H9 (cell line): ENCODE measurements around the gene TNPO3. TPM values are rescaled to one million over a fixed set of nuclear protein-coding genes. Genes with fewer than 3 reads are reported as not detected.

ENCODE experiments used
- DNase-seq: peaks from one replicate; pipeline ENCODE4 v3.0.0-alpha.2; 2017
- H2AFZ ChIP-seq: one replicate; pipeline ENCODE4 v1.6.1; 2013; ENCODE audit warnings: mild to moderate bottlenecking, low read length, control low read depth, moderate library complexity
- H2AK5ac ChIP-seq: 2 replicates; pipeline ENCODE4 v1.6.1; 2013; ENCODE audit warnings: low read length, control low read depth, mixed read lengths; ENCODE audit not compliant: insufficient read length
- H2BK120ac ChIP-seq: one replicate; pipeline ENCODE4 v1.6.1; 2013; ENCODE audit warnings: low read depth, mild to moderate bottlenecking, low read length, control low read depth, inconsistent platforms; ENCODE audit not compliant: poor library complexity, severe bottlenecking
- H2BK12ac ChIP-seq: 2 replicates; pipeline ENCODE4 v1.6.1; 2013; ENCODE audit warnings: low read length, control low read depth, mixed read lengths, low read depth; ENCODE audit not compliant: insufficient read length
- H2BK15ac ChIP-seq: 2 replicates; pipeline ENCODE4 v1.6.1; 2013; ENCODE audit warnings: low read depth, low read length, control low read depth
- H2BK20ac ChIP-seq: one replicate; pipeline ENCODE4 v1.6.1; 2013; ENCODE audit warnings: low read depth, mild to moderate bottlenecking, low read length, control low read depth, inconsistent platforms; ENCODE audit not compliant: poor library complexity, severe bottlenecking
- H2BK5ac ChIP-seq: 2 replicates; pipeline ENCODE4 v1.6.1; 2013; ENCODE audit warnings: low read length, control low read depth, mixed read lengths; ENCODE audit not compliant: insufficient read length
- H3K14ac ChIP-seq: 2 replicates; pipeline ENCODE4 v1.6.1; 2013; ENCODE audit warnings: low read length, control low read depth; ENCODE audit not compliant: insufficient read depth
- H3K18ac ChIP-seq: 2 replicates; pipeline ENCODE4 v1.6.1; 2013; ENCODE audit warnings: low read depth, mild to moderate bottlenecking, mixed read lengths, low read length, control low read depth; ENCODE audit not compliant: insufficient read length
- H3K23ac ChIP-seq: 2 replicates; pipeline ENCODE4 v1.6.1; 2013; ENCODE audit warnings: low read length, control low read depth, mixed read lengths, low read depth; ENCODE audit not compliant: insufficient read length
- H3K23me2 ChIP-seq: 2 replicates; pipeline ENCODE4 v1.6.1; 2013; ENCODE audit warnings: low read depth, mild to moderate bottlenecking, mixed read lengths, low read length, control low read depth; ENCODE audit not compliant: insufficient read length, poor library complexity, severe bottlenecking
- H3K27ac ChIP-seq: 2 replicates; pipeline ENCODE4 v1.5.1; 2013; ENCODE audit warnings: low read length, control low read depth, mixed read lengths, low read depth; ENCODE audit not compliant: insufficient read length
- H3K27me3 ChIP-seq: 2 replicates; pipeline ENCODE4 v1.6.1; 2013; ENCODE audit warnings: low read length, control low read depth, inconsistent platforms; ENCODE audit not compliant: insufficient read depth
- H3K4ac ChIP-seq: 2 replicates; pipeline ENCODE4 v1.6.1; 2013; ENCODE audit warnings: low read depth, mild to moderate bottlenecking, control low read depth, inconsistent platforms, low read length, moderate library complexity
- H3K4me1 ChIP-seq: 2 replicates; pipeline ENCODE4 v1.6.1; 2013; ENCODE audit warnings: low read length, control low read depth, inconsistent platforms; ENCODE audit not compliant: insufficient read depth
- H3K4me2 ChIP-seq: 2 replicates; pipeline ENCODE4 v1.6.1; 2013; ENCODE audit warnings: low read length, control low read depth, mixed read lengths; ENCODE audit not compliant: insufficient read length, insufficient read depth
- H3K56ac ChIP-seq: 2 replicates; pipeline ENCODE4 v1.6.1; 2013; ENCODE audit warnings: low read depth, mild to moderate bottlenecking, mixed read lengths, low read length, control low read depth; ENCODE audit not compliant: insufficient read length
- H3K79me1 ChIP-seq: 2 replicates; pipeline ENCODE4 v1.6.1; 2013; ENCODE audit warnings: low read depth, mild to moderate bottlenecking, moderate library complexity, low read length, control low read depth, inconsistent platforms; ENCODE audit not compliant: insufficient read depth, poor library complexity, severe bottlenecking
- H3K79me2 ChIP-seq: 2 replicates; pipeline ENCODE4 v1.6.1; 2013; ENCODE audit warnings: low read length, control low read depth, inconsistent platforms; ENCODE audit not compliant: insufficient read depth
- H3K9ac ChIP-seq: 2 replicates; pipeline ENCODE4 v1.6.1; 2013; ENCODE audit warnings: low read length, control low read depth, mixed read lengths; ENCODE audit not compliant: insufficient read length; ENCODE audit errors: extremely low read depth
- H3K9me3 ChIP-seq: one replicate; pipeline ENCODE4 v1.6.1; 2013; ENCODE audit warnings: low read depth, low read length, inconsistent platforms; ENCODE audit not compliant: control insufficient read depth
- H3T11ph ChIP-seq: one replicate; pipeline ENCODE4 v1.6.1; 2013; ENCODE audit warnings: mild to moderate bottlenecking, low read length, control low read depth, inconsistent platforms
- H4K20me1 ChIP-seq: one replicate; pipeline ENCODE4 v1.6.1; 2013; ENCODE audit not compliant: control insufficient read depth, insufficient read length, insufficient read depth
- H4K5ac ChIP-seq: 2 replicates; pipeline ENCODE4 v1.6.1; 2013; ENCODE audit warnings: low read depth, mild to moderate bottlenecking, mixed read lengths, low read length, control low read depth; ENCODE audit not compliant: insufficient read length
- H4K8ac ChIP-seq: replicated peaks from 2 replicates; pipeline ENCODE4 v1.6.1; 2013; ENCODE audit warnings: low read length, control low read depth, mixed read lengths, low read depth; ENCODE audit not compliant: insufficient read length
- H4K91ac ChIP-seq: 2 replicates; pipeline ENCODE4 v1.6.1; 2013; ENCODE audit warnings: low read depth, mild to moderate bottlenecking, moderate library complexity, mixed read lengths, low read length, control low read depth; ENCODE audit not compliant: insufficient read length
- H3K27ac Mint-ChIP-seq, 3 experiments: 2 replicates in 2 of 3; 3 replicates in 1 of 3; pipeline ENCODE4 v1.8.0; 2020 to 2021; ENCODE audit warnings: mixed read lengths in 3 of 3, mild to moderate bottlenecking in 1 of 3, moderate library complexity in 1 of 3
- H3K27me3 Mint-ChIP-seq: 2 replicates; pipeline ENCODE4 v1.8.0; 2021; ENCODE audit warnings: low read depth, mild to moderate bottlenecking, moderate library complexity, mixed read lengths
- H3K36me3 Mint-ChIP-seq, 3 experiments: 2 replicates in 2 of 3; 3 replicates in 1 of 3; pipeline ENCODE4 v1.8.0; 2020 to 2021; ENCODE audit warnings: low read depth in 3 of 3, mixed read lengths in 3 of 3; ENCODE audit not compliant: insufficient read depth in 1 of 3
- H3K4me1 Mint-ChIP-seq, 2 experiments: 2 replicates each; pipeline ENCODE4 v1.8.0; 2020; ENCODE audit warnings: mixed read lengths in 2 of 2
- H3K4me3 Mint-ChIP-seq, 2 experiments: 2 replicates in 1 of 2; 3 replicates in 1 of 2; pipeline ENCODE4 v1.8.0; 2020 to 2021; ENCODE audit warnings: mild to moderate bottlenecking in 2 of 2, mixed read lengths in 2 of 2, moderate library complexity in 1 of 2
- H3K9me3 Mint-ChIP-seq, 2 experiments: 2 replicates in 1 of 2; 3 replicates in 1 of 2; pipeline ENCODE4 v1.8.0; 2020; ENCODE audit warnings: mild to moderate bottlenecking in 2 of 2, mixed read lengths in 2 of 2, moderate library complexity in 1 of 2
- WGBS: extraction: QIAGEN DNeasy Blood & Tissue Kit; methylation state at CpG from one replicate; pipeline ENCODE4 v1.1.7; 2013; ENCODE audit warnings: missing lambda C conversion rate, low lambda C conversion rate, mixed read lengths; ENCODE audit not compliant: insufficient read length; ENCODE audit errors: extremely low coverage; 5-methylcytosine and 5-hydroxymethylcytosine counted together
- total RNA-seq: library from RNA; stranded (reverse); gene quantifications from 2 replicates; pipeline ENCODE4 v1.2.1, GENCODE V29; 2021
- TF ChIP-seq, protein P1 (sequence below): fragments of 200-600 bp; sonication (generic); conservative IDR thresholded peaks from 3 replicates; pipeline ENCODE4 v1.8.0; 2021; ENCODE audit warnings: antibody characterized with exemption, mild to moderate bottlenecking

Gene TNPO3
- total RNA-seq, 1 experiment from 2014 or later, result 90.1 TPM

DNA sequence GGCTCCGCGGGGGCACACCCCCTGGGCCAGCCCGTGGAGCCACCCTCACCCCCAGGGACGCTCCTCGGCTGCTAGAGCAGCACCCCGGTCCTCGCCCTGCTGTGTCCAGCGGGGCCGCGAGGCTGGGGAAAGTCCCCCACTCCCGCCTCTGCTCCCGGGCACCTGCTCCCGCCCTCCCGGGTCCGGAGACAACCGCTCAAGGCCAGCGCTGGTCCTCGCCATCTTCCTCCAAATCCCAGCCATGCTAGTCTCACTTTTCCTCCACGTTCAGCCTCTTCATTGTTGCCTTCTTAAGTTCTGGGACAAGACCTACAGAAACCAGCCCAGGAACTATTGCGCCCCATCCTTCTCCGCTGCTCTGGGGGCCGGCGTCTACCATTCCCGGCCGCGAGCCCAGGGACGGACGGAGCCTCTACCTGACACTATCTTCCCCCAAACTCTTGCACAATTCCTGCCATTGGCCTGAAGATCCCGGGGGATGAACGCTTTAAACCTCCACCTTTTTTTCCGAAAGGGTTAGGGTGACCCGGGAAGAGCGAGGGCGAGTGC, 139.6 kb downstream of the TNPO3 start:
- Histone ChIP-seq H2BK12ac (no peak overlapping the region), H2AFZ (no peak overlapping the region), H4K5ac (no peak overlapping the region), H2BK15ac (no peak overlapping the region), H3K4me1 (peaks cover 5% of the 10 kb centered on the region; the same call in 1 of the 2 replicates), H4K20me1 (no peaks in the 10 kb centered on the region), H4K8ac (no peak overlapping the region), H3K18ac (no peak overlapping the region), H3K14ac (no peak overlapping the region), H3K9me3 (no peaks in the 10 kb centered on the region), H3K23me2 (peaks cover 14% of the 10 kb centered on the region), H3K27ac (no peak overlapping the region), H3K4me2 (peak overlapping the region; percentile 68), H2BK120ac (no peak overlapping the region), H3K79me2 (no peaks in the 10 kb centered on the region), H3K27me3 (peaks cover 10% of the 10 kb centered on the region; the same call in 1 of the 2 replicates), H3K56ac (no peak overlapping the region), H3K9ac (no peak overlapping the region), H3K23ac (no peak overlapping the region), H2BK5ac (no peak overlapping the region), H3T11ph (no peak overlapping the region), H2AK5ac (no peak overlapping the region), H2BK20ac (no peak overlapping the region), H3K4ac (no peak overlapping the region), H4K91ac (no peak overlapping the region), H3K79me1 (no peaks in the 10 kb centered on the region)
- H3K27me3 Mint-ChIP-seq, result peaks cover 21% of the 10 kb centered on the region
- no peak overlapping the region for H3K27ac Mint-ChIP-seq
- peak; percentile 30 for DNase-seq
- H3K4me3 Mint-ChIP-seq, result peak overlapping the region in 1 of 2 experiments; percentile 73; a peak in 3 of 5 replicates
- H3K9me3 Mint-ChIP-seq, result no peaks in the 10 kb centered on the region; a peak in 1 of 5 replicates
- no peaks in the 10 kb centered on the region for H3K36me3 Mint-ChIP-seq
- H3K4me1 Mint-ChIP-seq, result peaks cover 24 to 42% of the 10 kb centered on the region in 2 experiments
- TF ChIP-seq, protein P1, sequence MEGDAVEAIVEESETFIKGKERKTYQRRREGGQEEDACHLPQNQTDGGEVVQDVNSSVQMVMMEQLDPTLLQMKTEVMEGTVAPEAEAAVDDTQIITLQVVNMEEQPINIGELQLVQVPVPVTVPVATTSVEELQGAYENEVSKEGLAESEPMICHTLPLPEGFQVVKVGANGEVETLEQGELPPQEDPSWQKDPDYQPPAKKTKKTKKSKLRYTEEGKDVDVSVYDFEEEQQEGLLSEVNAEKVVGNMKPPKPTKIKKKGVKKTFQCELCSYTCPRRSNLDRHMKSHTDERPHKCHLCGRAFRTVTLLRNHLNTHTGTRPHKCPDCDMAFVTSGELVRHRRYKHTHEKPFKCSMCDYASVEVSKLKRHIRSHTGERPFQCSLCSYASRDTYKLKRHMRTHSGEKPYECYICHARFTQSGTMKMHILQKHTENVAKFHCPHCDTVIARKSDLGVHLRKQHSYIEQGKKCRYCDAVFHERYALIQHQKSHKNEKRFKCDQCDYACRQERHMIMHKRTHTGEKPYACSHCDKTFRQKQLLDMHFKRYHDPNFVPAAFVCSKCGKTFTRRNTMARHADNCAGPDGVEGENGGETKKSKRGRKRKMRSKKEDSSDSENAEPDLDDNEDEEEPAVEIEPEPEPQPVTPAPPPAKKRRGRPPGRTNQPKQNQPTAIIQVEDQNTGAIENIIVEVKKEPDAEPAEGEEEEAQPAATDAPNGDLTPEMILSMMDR, result no peak
- no CpG with 5 or more reads among the region's 34 CpGs for WGBS
